Liver (tissue), 3 donors: ENCODE data around the gene IL6.

Source experiments
- CTCF ChIP-seq: fragments of 150-350 bp; IDR thresholded peaks from 2 replicates; pipeline ENCODE4 v1.5.1; 2017; ENCODE audit warnings: improper control_type of control experiment, low read depth, low read length; ENCODE audit not compliant: missing input control
- HNF4A ChIP-seq, 2 donors: conservative IDR thresholded peaks; 2 replicates each; pipeline ENCODE4 v1.6.1; 2016; ENCODE audit warnings: antibody characterized with exemption in 2 of 2, mild to moderate bottlenecking in 2 of 2
- JUND ChIP-seq, 2 donors: IDR thresholded peaks; 2 replicates each; pipeline ENCODE4 v1.6.1; 2016; ENCODE audit warnings: antibody characterized with exemption in 2 of 2
- MAX ChIP-seq: IDR thresholded peaks from 2 replicates; pipeline ENCODE4 v1.6.1; 2016; ENCODE audit warnings: antibody characterized with exemption
- NR2F2 ChIP-seq: IDR thresholded peaks from 2 replicates; pipeline ENCODE4 v1.6.1; 2016; ENCODE audit warnings: antibody characterized with exemption
- RAD21 ChIP-seq, 2 donors: IDR thresholded peaks; 2 replicates each; pipeline ENCODE4 v1.6.1; 2016; ENCODE audit warnings: antibody characterized with exemption in 2 of 2, mild to moderate bottlenecking in 2 of 2
- YY1 ChIP-seq: IDR thresholded peaks from 2 replicates; pipeline ENCODE4 v1.6.1; 2016; ENCODE audit warnings: antibody characterized with exemption, mild to moderate bottlenecking
- ZBTB33 ChIP-seq: IDR thresholded peaks from 2 replicates; pipeline ENCODE4 v1.6.1; 2016; ENCODE audit warnings: antibody characterized with exemption
- donor health status: healthy.
- donor health status: healthy.

GRCh38 chr7:22709857-22710256 is 17.1 kb upstream of the IL6 start:
- TF ChIP-seq CTCF (no peak), RAD21 (IDR thresholded peaks at IDR 0.05) (no peak), YY1 (no peak), JUND (IDR thresholded peaks at IDR 0.05) (no peak), ZBTB33 (no peak), MAX (no peak), NR2F2 (no peak), HNF4A (conservative IDR thresholded peaks at IDR 0.05) (no peak)
